ENCODE data around the gene TRPM3.

Gene TRPM3

GRCh38 chr9:70861376-70861775 lies 260.0 kb downstream of the TRPM3 start:
- no peak for TF ChIP-seq CTCF (IDR thresholded peaks at IDR 0.05; ENCODE audit: low read depth, low read length)

GRCh38 chr9:70859694-70860093 lies 261.7 kb downstream of the TRPM3 start:
- no peak overlapping the region for H3K4me3 ChIP-seq (ENCODE audit: low read depth, low read length)
- no peak for TF ChIP-seq CTCF (IDR thresholded peaks at IDR 0.05; ENCODE audit: low read depth, low read length)

More at GRCh38 chr9:70861376-70861775, 260.0 kb downstream of the TRPM3 start:
- no peak overlapping the region for H3K4me3 ChIP-seq (ENCODE audit: low read depth, low read length)

DNA sequence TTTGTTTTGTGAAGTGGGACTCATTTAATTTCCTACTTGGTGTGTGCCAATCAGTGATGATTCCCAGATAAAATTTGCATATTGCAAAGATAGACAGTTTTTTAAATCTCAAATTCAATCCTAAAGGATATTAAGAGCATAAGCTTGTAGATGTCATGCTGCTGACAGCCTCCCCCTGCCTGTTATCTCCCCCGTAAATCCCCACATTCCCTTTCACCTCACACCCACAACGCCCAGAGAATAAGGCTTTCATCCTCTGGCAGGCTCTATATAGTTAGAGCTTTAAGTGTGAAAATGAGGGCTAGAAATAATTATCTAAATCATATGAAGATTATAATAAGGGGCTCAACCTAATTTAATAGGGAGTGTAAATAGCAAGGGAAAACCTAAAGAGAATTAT lies 265.0 kb downstream of the TRPM3 start:
- TF ChIP-seq CTCF (IDR thresholded peaks at IDR 0.05; ENCODE audit: low read depth, low read length) = no peak
- no peak overlapping the region for H3K4me3 ChIP-seq (ENCODE audit: low read depth, low read length)

DNA sequence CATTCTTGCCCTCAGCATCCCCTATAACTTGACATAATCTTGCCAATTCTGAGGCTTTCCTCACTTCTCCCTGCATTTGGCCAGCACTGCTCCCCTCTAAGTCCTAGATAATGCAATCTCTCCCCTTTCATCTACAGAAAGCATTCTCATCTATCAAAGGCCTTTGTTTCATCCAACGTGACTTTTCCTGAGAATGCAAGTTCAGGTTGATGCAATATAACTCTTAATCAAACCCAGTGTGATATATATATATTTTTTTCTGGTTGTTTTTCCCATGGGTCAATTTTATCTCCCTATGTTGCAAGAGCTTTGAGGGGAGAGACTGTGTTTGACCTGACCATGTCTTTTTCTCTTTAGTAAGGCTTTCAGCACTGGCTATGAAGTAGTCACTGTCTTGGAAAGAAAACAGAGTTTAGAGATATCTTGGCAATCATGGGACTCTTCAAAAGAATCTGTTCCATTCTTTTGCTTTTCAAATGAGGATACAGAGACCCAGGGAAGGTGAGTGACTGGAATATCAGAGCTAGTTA lies 268.6 kb downstream of the TRPM3 start:
- TF ChIP-seq CTCF (IDR thresholded peaks at IDR 0.05; ENCODE audit: low read depth, low read length) = no peak
- H3K4me3 ChIP-seq (ENCODE audit: low read depth, low read length) = no peak overlapping the region

DNA sequence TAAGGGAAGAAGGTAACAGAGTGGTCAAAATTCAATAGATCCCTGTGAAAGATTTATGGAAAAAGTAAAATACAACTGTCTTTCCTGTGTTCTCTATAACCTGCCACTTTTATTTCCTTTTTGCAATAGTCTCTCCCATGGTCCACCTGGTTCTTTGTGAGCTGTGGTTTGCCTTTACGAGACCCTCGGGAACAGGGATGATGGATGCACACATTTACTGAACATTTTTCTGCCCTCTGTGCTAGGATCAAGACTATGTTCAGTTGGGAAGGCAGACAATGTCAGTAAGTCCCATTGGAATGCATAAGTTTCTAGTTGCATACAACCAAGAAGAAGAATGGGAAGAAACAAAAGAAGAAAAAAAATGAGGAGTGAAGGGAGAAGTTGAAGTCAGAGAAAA lies 281.2 kb downstream of the TRPM3 start:
- TF ChIP-seq CTCF (IDR thresholded peaks at IDR 0.05; ENCODE audit: low read depth, low read length) = no peak
- no peak overlapping the region for H3K4me3 ChIP-seq (ENCODE audit: low read depth, low read length)

GRCh38 chr9:70835323-70835722 lies 286.1 kb downstream of the TRPM3 start:
- TF ChIP-seq CTCF (IDR thresholded peaks at IDR 0.05; ENCODE audit: low read depth, low read length) = no peak
- H3K4me3 ChIP-seq (ENCODE audit: low read depth, low read length) = no peak overlapping the region

DNA sequence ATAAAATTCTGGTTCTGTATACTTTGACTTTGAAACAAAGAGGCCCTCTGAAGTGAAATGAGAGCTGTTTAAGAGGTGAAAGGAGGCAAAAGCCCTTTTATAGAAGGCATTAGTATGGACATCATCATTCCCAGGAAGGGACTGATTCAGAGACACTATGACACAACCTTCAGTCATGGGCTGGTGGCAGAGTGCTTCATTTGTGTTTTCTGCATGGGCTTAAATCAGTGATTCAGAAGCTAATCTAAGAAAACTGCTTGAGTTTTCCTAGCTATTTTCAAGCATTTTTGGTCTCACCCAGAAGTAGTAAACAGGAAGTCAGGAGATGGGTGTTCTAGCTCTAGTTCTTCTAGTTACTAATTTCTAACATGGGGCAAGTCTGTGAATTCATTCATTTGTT lies 288.9 kb downstream of the TRPM3 start:
- TF ChIP-seq CTCF (IDR thresholded peaks at IDR 0.05; ENCODE audit: low read depth, low read length) = no peak
- H3K4me3 ChIP-seq (ENCODE audit: low read depth, low read length) = no peak overlapping the region

Data from WI38 (cell line).